Ovary (tissue), 3 donors: Measurements from ENCODE around the gene POLR3GL.

Source experiments
- POLR2A ChIP-seq: fragments of 450-650 bp; IDR thresholded peaks from one replicate; pipeline ENCODE4 v1.6.1; 2017; ENCODE audit warnings: antibody characterized with exemption, mild to moderate bottlenecking, moderate library complexity
- TF ChIP-seq, protein P1 (sequence below), 3 donors: fragments of 450-650 bp in 2 of 3; fragments of 200-600 bp in 1 of 3; IDR thresholded peaks; one replicate each; pipeline versions ENCODE4 v1.5.1 to v1.8.0; 2016 to 2022; ENCODE audit warnings: antibody characterized with exemption in 3 of 3, mild to moderate bottlenecking in 1 of 3
- donor health status: DM: no; HTN: no; CAD: no.

DNA sequence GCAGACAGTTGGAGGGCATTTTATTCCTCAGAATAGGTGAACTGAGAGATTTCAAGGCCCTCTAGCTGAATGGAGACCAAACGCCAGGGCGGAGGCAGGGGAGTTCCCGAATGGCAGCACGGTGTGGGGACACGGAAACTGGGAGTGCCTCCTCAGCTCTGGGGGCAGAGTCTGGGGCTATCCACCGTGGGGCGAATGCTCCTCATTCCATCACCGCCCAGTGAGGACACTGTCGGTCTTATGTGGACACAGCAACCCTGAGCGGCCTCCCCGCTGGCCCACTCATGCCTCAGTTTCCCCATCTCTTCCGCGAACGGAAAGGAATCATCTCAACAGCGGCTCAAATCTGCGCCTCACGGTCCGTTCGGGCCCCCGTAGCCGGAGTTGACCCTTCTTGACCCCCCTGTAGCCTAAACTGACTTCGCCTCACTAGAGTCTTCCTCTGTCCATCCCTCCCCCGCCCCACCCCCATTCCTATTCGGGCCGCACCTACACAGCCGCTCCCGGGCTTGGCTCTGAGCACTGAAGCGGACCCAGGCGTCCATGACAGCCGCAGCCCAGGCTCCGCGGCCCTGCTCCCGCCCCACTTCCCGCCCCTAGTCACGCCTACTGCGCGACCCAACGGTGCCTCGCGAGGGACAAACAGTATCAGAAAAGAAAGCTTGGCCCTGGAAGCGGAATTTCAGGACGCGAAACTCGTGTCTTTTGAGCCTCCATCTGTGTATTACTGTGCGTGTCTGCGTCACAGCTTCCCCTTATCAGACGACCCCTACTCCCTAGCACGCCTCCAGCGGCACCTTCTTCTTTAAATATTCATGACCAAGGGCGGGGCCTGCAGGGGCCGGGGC lies 46.1 kb upstream of the POLR3GL start, which contains the start of gene PEX11B:
- TF ChIP-seq, protein P1, sequence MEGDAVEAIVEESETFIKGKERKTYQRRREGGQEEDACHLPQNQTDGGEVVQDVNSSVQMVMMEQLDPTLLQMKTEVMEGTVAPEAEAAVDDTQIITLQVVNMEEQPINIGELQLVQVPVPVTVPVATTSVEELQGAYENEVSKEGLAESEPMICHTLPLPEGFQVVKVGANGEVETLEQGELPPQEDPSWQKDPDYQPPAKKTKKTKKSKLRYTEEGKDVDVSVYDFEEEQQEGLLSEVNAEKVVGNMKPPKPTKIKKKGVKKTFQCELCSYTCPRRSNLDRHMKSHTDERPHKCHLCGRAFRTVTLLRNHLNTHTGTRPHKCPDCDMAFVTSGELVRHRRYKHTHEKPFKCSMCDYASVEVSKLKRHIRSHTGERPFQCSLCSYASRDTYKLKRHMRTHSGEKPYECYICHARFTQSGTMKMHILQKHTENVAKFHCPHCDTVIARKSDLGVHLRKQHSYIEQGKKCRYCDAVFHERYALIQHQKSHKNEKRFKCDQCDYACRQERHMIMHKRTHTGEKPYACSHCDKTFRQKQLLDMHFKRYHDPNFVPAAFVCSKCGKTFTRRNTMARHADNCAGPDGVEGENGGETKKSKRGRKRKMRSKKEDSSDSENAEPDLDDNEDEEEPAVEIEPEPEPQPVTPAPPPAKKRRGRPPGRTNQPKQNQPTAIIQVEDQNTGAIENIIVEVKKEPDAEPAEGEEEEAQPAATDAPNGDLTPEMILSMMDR (IDR thresholded peaks at IDR 0.05), result peak in 1 of 3 donors; percentile 27
- peak; percentile 53 for TF ChIP-seq POLR2A
